ENCODE measurements around the gene N4BP2. TPM values are rescaled to one million over a fixed set of nuclear protein-coding genes. Genes with fewer than 3 reads are reported as not detected.

Gene N4BP2
- total and polyA plus RNA-seq, 2 of the 8 experiments (the other 6 are each of a cell fraction or from before 2014, with no cell fraction given): 4.4 to 44.7 TPM

DNA sequence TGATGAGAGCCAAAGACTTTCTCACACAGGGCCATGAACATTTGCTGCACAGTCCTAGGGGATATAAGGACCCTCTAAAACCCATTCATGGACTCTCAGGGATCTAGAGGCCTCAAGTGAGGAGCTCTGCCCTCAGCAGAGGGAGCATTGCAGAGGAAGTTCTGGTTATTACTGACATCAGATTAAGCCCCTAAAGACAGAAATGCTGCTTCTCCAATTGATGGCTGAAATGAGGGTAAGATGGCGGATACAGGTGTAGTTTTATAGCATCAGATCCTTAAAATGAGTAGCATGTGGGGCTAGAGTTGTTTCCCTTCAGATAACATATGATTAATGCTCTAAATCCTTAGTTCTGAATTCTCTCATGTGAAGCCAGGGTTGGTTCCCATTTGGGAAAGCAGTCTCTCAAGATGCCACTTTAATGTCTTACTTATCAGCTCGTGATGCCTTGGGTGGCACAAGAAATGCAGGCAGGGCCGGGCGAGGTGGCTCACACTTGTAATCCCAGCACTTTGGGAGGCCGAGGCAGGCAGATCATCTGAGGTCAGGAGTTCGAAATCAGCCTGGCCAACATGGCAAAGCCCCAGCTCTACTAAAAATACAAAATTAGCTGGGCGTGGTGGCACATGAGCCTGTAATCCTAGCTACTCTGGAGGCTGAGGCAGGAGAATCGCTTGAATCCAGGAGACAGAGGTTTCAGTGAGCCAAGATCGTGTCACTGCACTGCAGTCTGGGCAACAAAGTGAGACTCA, 148.0 kb downstream of the N4BP2 start:
- Histone ChIP-seq H3K56ac (replicated peaks; ENCODE audit: insufficient read length, low read depth, low read length) (no peak overlapping the region), H3K27ac (ENCODE audit: low read depth, low read length) (no peak overlapping the region), H3K4me3 (ENCODE audit: extremely low read depth in 1 of 4, insufficient read depth in 2 of 4, low read depth in 3 of 4, low read length in 4 of 4) (no peak overlapping the region), H4K20me1 (replicated peaks in 1 of 2; ENCODE audit: control insufficient read depth in 1 of 2, insufficient read depth in 2 of 2, low read length in 2 of 2) (no peaks in the 10 kb centered on the region), H4K5ac (ENCODE audit: insufficient read length, low read depth, low read length) (no peak overlapping the region), H3K79me2 (ENCODE audit: control insufficient read depth in 1 of 2, insufficient read depth in 2 of 2, low read length in 2 of 2) (peaks cover 0 to 15% of the 10 kb centered on the region in 2 experiments; a peak in 1 of 4 replicates), H3K4me1 (replicated peaks in 1 of 4; ENCODE audit: control insufficient read depth in 3 of 4, insufficient read depth in 4 of 4, low read length in 3 of 4) (peaks cover 0 to 12% (median 4%) of the 10 kb centered on the region in 4 experiments; a peak in 5 of 7 replicates), H2BK12ac (ENCODE audit: low read depth, low read length) (no peak overlapping the region), H3K27me3 (replicated peaks in 1 of 4; ENCODE audit: control insufficient read depth in 3 of 4, extremely low read depth in 1 of 4, insufficient read depth in 3 of 4, low read length in 3 of 4) (no peaks in the 10 kb centered on the region), H3K9me3 (ENCODE audit: insufficient read depth in 2 of 2, low read depth in 1 of 2, low read length in 1 of 2) (no peaks in the 10 kb centered on the region), H3K79me1 (ENCODE audit: low read depth, low read length) (no peaks in the 10 kb centered on the region), H3K14ac (ENCODE audit: insufficient read length) (no peak overlapping the region), H3K23me2 (ENCODE audit: low read depth, low read length) (no peaks in the 10 kb centered on the region; the same call in 1 of the 2 replicates), H2BK120ac (replicated peaks; ENCODE audit: low read depth, low read length) (no peak overlapping the region), H3K4me2 (ENCODE audit: insufficient read depth in 1 of 2, low read depth in 2 of 2, low read length in 2 of 2) (no peak overlapping the region), H2AFZ (ENCODE audit: low read length) (no peak overlapping the region), H2AK5ac (ENCODE audit: low read depth, low read length) (no peak overlapping the region), H3K4ac (replicated peaks; ENCODE audit: insufficient read length, low read depth, low read length) (no peak overlapping the region), H2BK20ac (ENCODE audit: low read length) (no peak overlapping the region), H3K18ac (ENCODE audit: extremely low read depth, low read length) (no peak overlapping the region), H4K91ac (replicated peaks; ENCODE audit: insufficient read length, low read length) (no peak overlapping the region), H3K9ac (replicated peaks in 1 of 4; ENCODE audit: extremely low read depth in 1 of 4, low read depth in 3 of 4, low read length in 3 of 4) (no peak overlapping the region), H2BK15ac (ENCODE audit: low read length) (no peak overlapping the region), H4K8ac (ENCODE audit: extremely low read depth, insufficient read depth, low read length) (no peak overlapping the region), H2BK5ac (ENCODE audit: low read depth, low read length) (no peak overlapping the region), H3K36me3 (ENCODE audit: control insufficient read depth in 2 of 4, insufficient read depth in 4 of 4, low read length in 3 of 4) (no peaks in the 10 kb centered on the region), H3K23ac (ENCODE audit: insufficient read length) (no peak overlapping the region)
- CTCF ChIA-PET (ENCODE audit: partially characterized antibody): interaction anchor here (1.0 to 2.7 kb wide), 6 partner anchors 16 to 82 kb away, joined by 3 to 9 read pairs (median 3); no protein-coding TSS in a partner anchor
- no peak for FAIRE-seq
- no peak for DNase-seq (ENCODE audit: low read depth in 1 of 2, low spot score in 2 of 2)
- POLR2A ChIA-PET (ENCODE audit: partially characterized antibody): interaction anchor here (1.1 to 1.7 kb wide), 2 partner anchors 11 to 14 kb away, joined by 6 to 9 read pairs; no protein-coding TSS in a partner anchor
- WGBS, 2 experiments (ENCODE audit: extremely low coverage in 1 of 2, insufficient coverage in 1 of 2, insufficient read length in 1 of 2, insufficient replicate concordance in 2 of 2, low coverage in 1 of 2, low lambda C conversion rate in 2 of 2, missing lambda C conversion rate in 1 of 2): 87% methylated on average over 9 of the region's 9 CpGs; no CpG with 5 or more reads in 1 of the 2 experiments
